BJ (cell line): ENCODE results near the gene AGPAT3. TPM values are rescaled to one million over a fixed set of nuclear protein-coding genes. Genes with fewer than 3 reads are reported as not detected.

Experiments
- CTCF ChIA-PET: fragments of 350-600 bp; formaldehyde crosslinking; extraction: SDS; loops from one replicate; lab custom pipeline; 2021; ENCODE audit warnings: antibody characterized with exemption, inconsistent platforms; lab: Yijun Ruan, JAX
- POLR2A ChIA-PET: fragments of 300-600 bp; sonication (Branson Sonifier 250); formaldehyde crosslinking; extraction: SDS; loops from one replicate; lab custom pipeline; 2021; ENCODE audit warnings: antibody characterized with exemption; lab: Charles Lee
- DNase-seq: peaks from one replicate; pipeline ENCODE4 v3.0.0-alpha.2; 2011; ENCODE audit warnings: low read depth
- H3K27me3 ChIP-seq: 2 replicates; pipeline ENCODE4 v1.6.0; 2011; ENCODE audit warnings: low read length; ENCODE audit not compliant: control insufficient read depth, insufficient read depth
- H3K36me3 ChIP-seq: 2 replicates; pipeline ENCODE4 v1.5.1; 2011; ENCODE audit warnings: low read length; ENCODE audit not compliant: control insufficient read depth, insufficient read depth
- H3K4me3 ChIP-seq: 2 replicates; pipeline ENCODE4 v1.5.1; 2011; ENCODE audit warnings: low read depth, mild to moderate bottlenecking, control low read depth, low read length
- polyA plus RNA-seq: library from polyadenylated mRNA; depleted of rRNA; stranded (reverse); fragments of >200 nt; gene quantifications from 2 replicates; pipeline ENCODE4 v1.2.3, GENCODE V29; 2011
- TF ChIP-seq, protein P1 (sequence below): IDR thresholded peaks from 2 replicates; pipeline ENCODE4 v1.5.1; 2011; ENCODE audit warnings: low read depth, mild to moderate bottlenecking, control low read depth, inconsistent platforms, low read length, moderate library complexity; ENCODE audit not compliant: insufficient read depth

The AGPAT3 gene
- polyA plus RNA-seq, 1 experiment = 68.5 TPM

DNA sequence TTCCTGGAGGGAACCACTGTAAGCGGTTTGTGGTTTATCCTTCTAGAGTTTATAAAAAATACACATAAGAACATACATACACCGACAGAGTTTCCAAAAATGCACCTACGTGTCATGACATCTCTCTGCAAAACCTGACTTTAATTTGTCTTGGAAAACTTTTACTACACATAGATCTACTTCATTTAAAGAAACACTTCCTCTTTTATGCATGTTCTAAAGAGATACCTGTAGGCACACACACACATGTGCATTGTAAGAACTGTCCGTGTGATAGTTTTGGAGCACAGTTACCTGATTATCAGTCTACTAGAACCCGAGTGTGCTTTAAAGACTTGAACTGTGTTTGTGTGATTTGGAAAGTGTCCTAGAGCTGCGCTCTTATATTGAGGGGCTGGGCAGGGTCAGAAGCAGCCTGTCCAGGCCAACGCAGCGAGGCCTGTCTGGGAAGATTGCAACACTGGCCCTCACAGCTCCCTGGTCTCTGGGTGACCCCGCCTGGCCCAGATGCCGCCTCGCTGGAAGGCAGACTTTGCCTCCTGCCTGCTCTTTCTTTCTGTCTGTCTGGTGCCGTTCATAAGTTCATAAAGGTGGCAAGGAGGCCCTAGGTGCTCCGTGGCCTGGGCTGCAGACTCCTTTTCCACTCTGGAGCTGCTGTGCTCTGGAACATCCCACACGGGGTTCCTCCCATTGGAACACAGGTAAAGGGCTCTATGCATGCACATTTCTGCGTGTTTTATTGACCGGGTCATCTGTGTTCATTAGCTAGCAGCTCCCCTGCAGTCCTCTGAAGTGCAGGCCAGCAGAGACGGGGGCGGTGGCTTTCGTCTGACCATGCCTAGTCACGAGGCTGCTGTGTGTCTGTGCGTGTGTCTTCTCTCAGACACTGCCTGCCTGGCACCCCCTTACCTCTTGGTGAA is 46.3 kb downstream of the AGPAT3 start:
- ChIA-PET CTCF (no interaction called here), POLR2A (no interaction called here)
- no peak overlapping the region for H3K4me3 ChIP-seq
- peaks cover 4% of the 10 kb centered on the region for H3K36me3 ChIP-seq
- TF ChIP-seq, protein P1, sequence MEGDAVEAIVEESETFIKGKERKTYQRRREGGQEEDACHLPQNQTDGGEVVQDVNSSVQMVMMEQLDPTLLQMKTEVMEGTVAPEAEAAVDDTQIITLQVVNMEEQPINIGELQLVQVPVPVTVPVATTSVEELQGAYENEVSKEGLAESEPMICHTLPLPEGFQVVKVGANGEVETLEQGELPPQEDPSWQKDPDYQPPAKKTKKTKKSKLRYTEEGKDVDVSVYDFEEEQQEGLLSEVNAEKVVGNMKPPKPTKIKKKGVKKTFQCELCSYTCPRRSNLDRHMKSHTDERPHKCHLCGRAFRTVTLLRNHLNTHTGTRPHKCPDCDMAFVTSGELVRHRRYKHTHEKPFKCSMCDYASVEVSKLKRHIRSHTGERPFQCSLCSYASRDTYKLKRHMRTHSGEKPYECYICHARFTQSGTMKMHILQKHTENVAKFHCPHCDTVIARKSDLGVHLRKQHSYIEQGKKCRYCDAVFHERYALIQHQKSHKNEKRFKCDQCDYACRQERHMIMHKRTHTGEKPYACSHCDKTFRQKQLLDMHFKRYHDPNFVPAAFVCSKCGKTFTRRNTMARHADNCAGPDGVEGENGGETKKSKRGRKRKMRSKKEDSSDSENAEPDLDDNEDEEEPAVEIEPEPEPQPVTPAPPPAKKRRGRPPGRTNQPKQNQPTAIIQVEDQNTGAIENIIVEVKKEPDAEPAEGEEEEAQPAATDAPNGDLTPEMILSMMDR = no peak
- H3K27me3 ChIP-seq = no peaks in the 10 kb centered on the region
- no peak for DNase-seq

DNA sequence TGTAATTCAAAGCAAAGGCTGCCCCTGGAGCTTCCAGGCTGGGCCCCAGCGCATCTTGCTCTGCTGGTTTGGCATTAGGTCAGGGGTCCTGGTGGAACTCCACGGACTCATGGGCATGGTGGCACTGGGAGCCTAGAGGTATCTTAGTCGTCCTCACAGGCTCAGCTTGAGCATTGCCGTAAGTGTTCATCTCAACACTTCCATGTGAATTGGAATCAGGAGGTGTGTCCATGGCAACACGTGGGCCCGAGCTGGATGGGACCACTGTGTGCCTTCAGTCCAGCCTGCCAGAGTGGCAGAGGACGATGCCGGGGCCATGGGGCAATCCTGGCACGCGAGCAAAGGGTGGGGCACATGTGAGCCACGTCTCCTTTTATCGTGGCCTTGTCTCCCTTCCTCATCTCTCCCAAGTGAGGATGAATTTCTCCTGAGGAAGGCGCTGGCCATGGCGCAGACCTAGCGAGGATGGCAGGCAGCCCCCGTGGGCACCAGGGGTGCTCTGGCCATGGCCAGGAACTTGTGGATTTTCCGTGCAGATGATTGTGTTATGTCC is 47.0 kb downstream of the AGPAT3 start:
- TF ChIP-seq, protein P1 = no peak
- Histone ChIP-seq H3K36me3 (peaks cover 1% of the 10 kb centered on the region), H3K4me3 (no peak overlapping the region), H3K27me3 (no peaks in the 10 kb centered on the region)
- ChIA-PET CTCF (no interaction called here), POLR2A (no interaction called here)
- DNase-seq = no peak

DNA sequence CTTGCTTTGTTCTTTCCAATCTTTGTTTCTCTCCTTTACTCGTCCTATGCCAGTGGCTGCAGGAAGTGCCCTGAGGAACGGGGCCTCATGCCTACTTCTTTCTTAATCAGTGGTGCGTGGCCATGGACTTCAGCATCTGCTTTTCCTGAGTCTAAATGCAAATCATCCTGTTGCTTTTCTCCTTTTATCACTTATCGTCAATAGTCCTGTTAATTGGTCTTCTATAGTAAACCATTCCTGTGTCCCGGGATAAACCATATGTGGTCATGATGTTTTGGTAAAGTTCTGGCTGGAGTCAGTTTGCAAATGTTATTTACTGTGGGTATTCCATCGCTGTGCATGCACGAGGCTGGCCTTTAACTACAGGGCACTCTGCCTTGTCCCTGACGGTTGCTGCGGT is 47.5 kb downstream of the AGPAT3 start:
- no peak for DNase-seq
- CTCF ChIA-PET = no interaction called here
- POLR2A ChIA-PET = no interaction called here
- H3K36me3 ChIP-seq = peaks cover 4% of the 10 kb centered on the region
- H3K4me3 ChIP-seq = no peak overlapping the region
- H3K27me3 ChIP-seq = no peaks in the 10 kb centered on the region
- TF ChIP-seq, protein P1 = no peak

DNA sequence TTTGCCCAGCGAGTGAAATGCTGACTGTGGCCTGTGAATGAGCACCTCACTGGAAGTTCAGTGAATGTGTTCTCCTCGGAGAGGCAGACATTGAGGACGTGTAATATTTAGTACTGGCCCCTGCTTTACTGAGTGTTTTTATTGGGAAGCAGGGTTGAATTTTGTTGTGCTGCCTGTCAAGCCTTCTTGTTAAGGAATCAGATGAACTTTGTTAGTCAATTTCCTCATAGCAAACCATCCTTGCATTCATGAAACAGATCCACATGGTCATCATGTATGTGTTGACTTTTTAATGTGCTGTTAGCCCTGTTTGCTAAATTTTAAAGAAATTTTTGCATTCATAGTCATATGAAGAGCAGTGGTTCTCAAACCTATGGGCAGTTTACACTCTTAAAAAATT is 47.9 kb downstream of the AGPAT3 start:
- DNase-seq = no peak
- Histone ChIP-seq H3K4me3 (no peak overlapping the region), H3K27me3 (no peaks in the 10 kb centered on the region), H3K36me3 (peaks cover 4% of the 10 kb centered on the region)
- TF ChIP-seq, protein P1 = no peak
- POLR2A ChIA-PET = no interaction called here
- CTCF ChIA-PET = no interaction called here

DNA sequence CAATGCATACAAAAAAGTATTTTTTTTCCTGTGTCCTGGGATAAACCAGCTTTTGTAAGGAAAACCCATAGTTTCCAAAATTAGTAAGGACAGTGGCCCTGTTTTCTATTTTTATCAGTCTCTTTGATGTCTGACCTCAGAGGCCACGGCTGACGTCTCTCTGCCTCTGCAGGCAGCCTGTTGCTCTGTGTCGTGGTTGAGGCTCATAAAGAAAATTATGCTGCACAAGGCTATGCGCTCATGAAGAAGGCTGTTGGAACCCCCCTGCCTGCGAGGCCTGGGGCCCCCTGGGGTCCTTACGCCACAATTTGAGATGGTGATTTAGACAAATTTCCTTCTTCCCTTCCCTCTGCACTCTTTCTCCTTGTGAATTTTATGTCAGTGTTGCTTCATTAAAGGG is 48.9 kb downstream of the AGPAT3 start:
- no peak for DNase-seq
- POLR2A ChIA-PET = no interaction called here
- Histone ChIP-seq H3K36me3 (peaks cover 2% of the 10 kb centered on the region; the same call in 1 of the 2 replicates), H3K27me3 (no peaks in the 10 kb centered on the region), H3K4me3 (no peak overlapping the region)
- TF ChIP-seq, protein P1 = no peak
- CTCF ChIA-PET = no interaction called here
